Endothelial cell of umbilical vein (primary cell): ENCODE results near the gene C19orf85. TPM values are rescaled to one million over a fixed set of nuclear protein-coding genes. Genes with fewer than 3 reads are reported as not detected.

Experiments
- BruUV-seq: library from RNA; stranded (reverse); fragments of 400-500 nt; replicated peaks from 2 replicates; lab custom pipeline; 2021; lab: Mats Ljungman, UMichigan
- CTCF ChIA-PET: fragments of 300-600, 350-600 bp; sonication (Branson Sonifier 250); formaldehyde crosslinking; loops from one replicate; lab custom pipeline; 2021; ENCODE audit warnings: antibody characterized with exemption, inconsistent platforms; lab: Charles Lee
- POLR2A ChIA-PET: fragments of 300-600, 350-600 bp; sonication (Branson Sonifier 250); formaldehyde crosslinking; loops from one replicate; lab custom pipeline; 2021; ENCODE audit warnings: antibody characterized with exemption, inconsistent platforms; lab: Charles Lee
- DNase-seq: peaks from one replicate; pipeline ENCODE4 v3.0.0-alpha.2; 2011; ENCODE audit warnings: low read depth, low spot score
- FAIRE-seq: peaks from 2 replicates; lab custom pipeline; 2011; peaks lifted over from hg19 to GRCh38; lab: Jason Lieb, UNC
- H2AFZ ChIP-seq: 2 replicates; pipeline ENCODE4 v1.6.0; 2012; ENCODE audit warnings: low read depth, low read length, control low read depth, inconsistent platforms
- H3K27ac ChIP-seq: 2 replicates; pipeline ENCODE4 v1.5.1; 2011; ENCODE audit warnings: low read depth, mild to moderate bottlenecking, control low read depth, low read length, moderate library complexity; ENCODE audit not compliant: insufficient read depth
- H3K27me3 ChIP-seq, 2 experiments: 2 replicates each; pipeline versions ENCODE4 v1.6.0 to v1.6.1; 2011; ENCODE audit warnings: low read length in 2 of 2, mixed read lengths in 1 of 2; ENCODE audit not compliant: control insufficient read depth in 2 of 2, insufficient read depth in 2 of 2
- H3K36me3 ChIP-seq, 2 experiments: 2 replicates in 1 of 2; 3 replicates in 1 of 2; pipeline ENCODE4 v1.5.1; 2011; ENCODE audit warnings: low read length in 2 of 2, mild to moderate bottlenecking in 1 of 2, moderate library complexity in 1 of 2; ENCODE audit not compliant: control insufficient read depth in 2 of 2, insufficient read depth in 2 of 2; ENCODE audit errors: extremely low read depth in 1 of 2
- H3K4me1 ChIP-seq: 3 replicates; pipeline ENCODE4 v1.5.1; 2011; ENCODE audit warnings: mild to moderate bottlenecking, low read length; ENCODE audit not compliant: control insufficient read depth, insufficient read depth; ENCODE audit errors: extremely low read depth
- H3K4me2 ChIP-seq: 2 replicates; pipeline ENCODE4 v1.6.1; 2011; ENCODE audit warnings: low read length, control low read depth, mixed read lengths; ENCODE audit not compliant: insufficient read depth
- H3K4me3 ChIP-seq, 3 experiments: fragments of 200-600 bp in 1 of 3; sonication (generic), shearing (Covaris generic) in 1 of 3; replicated peaks in 1 of 3; 2 replicates each; pipeline ENCODE4 v1.5.1; 2011 to 2016; ENCODE audit warnings: control low read depth in 3 of 3, low read length in 3 of 3, mild to moderate bottlenecking in 2 of 3, inconsistent platforms in 1 of 3, low read depth in 1 of 3, moderate library complexity in 1 of 3; ENCODE audit not compliant: insufficient read depth in 1 of 3
- H3K79me2 ChIP-seq: 2 replicates; pipeline ENCODE4 v1.6.0; 2012; ENCODE audit warnings: low read length, inconsistent platforms; ENCODE audit not compliant: control insufficient read depth, insufficient read depth
- H3K9ac ChIP-seq: replicated peaks from 2 replicates; pipeline ENCODE3; 2011; ENCODE audit warnings: low read length, control low read depth; ENCODE audit not compliant: insufficient read depth; ENCODE audit errors: extremely low read depth
- H3K9me1 ChIP-seq: replicated peaks from 3 replicates; pipeline ENCODE4 v1.6.0; 2011; ENCODE audit warnings: mild to moderate bottlenecking, low read length; ENCODE audit not compliant: control insufficient read depth, insufficient read depth; ENCODE audit errors: extremely low read depth
- H3K9me3 ChIP-seq: replicated peaks from 2 replicates; pipeline ENCODE4 v1.5.1; 2012; ENCODE audit warnings: low read length, inconsistent platforms; ENCODE audit not compliant: control insufficient read depth, insufficient read depth
- H4K20me1 ChIP-seq: replicated peaks from 2 replicates; pipeline ENCODE3; 2011; ENCODE audit warnings: mild to moderate bottlenecking, low read length; ENCODE audit not compliant: control insufficient read depth, insufficient read depth; ENCODE audit errors: extremely low read depth
- FOS ChIP-seq: IDR thresholded peaks from 2 replicates; pipeline ENCODE4 v1.6.1; 2011; ENCODE audit warnings: mild to moderate bottlenecking, low read length, moderate library complexity, borderline replicate concordance; ENCODE audit not compliant: insufficient read depth
- JUN ChIP-seq: IDR thresholded peaks from 2 replicates; pipeline ENCODE4 v1.6.1; 2011; ENCODE audit warnings: borderline replicate concordance, low read depth; ENCODE audit not compliant: insufficient read length, insufficient read depth
- MYC ChIP-seq: IDR thresholded peaks from one replicate; pipeline ENCODE4 v1.6.1; 2011; ENCODE audit warnings: mild to moderate bottlenecking, low read depth, low read length
- dilution Hi-C: fragments of 300-500 bp; cut with MboI; formaldehyde crosslinking; loops from one replicate; pipeline ENCODE4 v1.15.0; 2019; ENCODE audit warnings: low sequenced_read_pairs; ENCODE audit not compliant: extremely low pct_ligation_motif_present
- intact Hi-C: fragments of 100-400 bp; cut with micrococcal nuclease; formaldehyde crosslinking; loops from one replicate; pipeline ENCODE4 v1.10.0; 2022
- polyA plus RNA-seq, 4 experiments: library from polyadenylated mRNA; depleted of rRNA in 3 of 4; stranded (reverse) in 3 of 4; unstranded in 1 of 4; fragments of >200 nt; gene quantifications; 2 replicates each; pipeline versions ENCODE4 v1.2.1 to v1.2.3, GENCODE V29; 2011 to 2012; ENCODE audit warnings: missing spikeins in 1 of 4
- total RNA-seq: library from RNA; stranded (reverse); gene quantifications from 2 replicates; pipeline ENCODE4 v1.2.3, GENCODE V29; 2021
- TF ChIP-seq, protein P1 (sequence below): IDR thresholded peaks from 2 replicates; pipeline ENCODE4 v1.6.1; 2011; ENCODE audit not compliant: insufficient read depth, insufficient read length

C19orf85 gene
- total and polyA plus RNA-seq, 2 donors (not counting 3 experiments of a cell fraction or from before 2014, with no cell fraction given): not detected

DNA sequence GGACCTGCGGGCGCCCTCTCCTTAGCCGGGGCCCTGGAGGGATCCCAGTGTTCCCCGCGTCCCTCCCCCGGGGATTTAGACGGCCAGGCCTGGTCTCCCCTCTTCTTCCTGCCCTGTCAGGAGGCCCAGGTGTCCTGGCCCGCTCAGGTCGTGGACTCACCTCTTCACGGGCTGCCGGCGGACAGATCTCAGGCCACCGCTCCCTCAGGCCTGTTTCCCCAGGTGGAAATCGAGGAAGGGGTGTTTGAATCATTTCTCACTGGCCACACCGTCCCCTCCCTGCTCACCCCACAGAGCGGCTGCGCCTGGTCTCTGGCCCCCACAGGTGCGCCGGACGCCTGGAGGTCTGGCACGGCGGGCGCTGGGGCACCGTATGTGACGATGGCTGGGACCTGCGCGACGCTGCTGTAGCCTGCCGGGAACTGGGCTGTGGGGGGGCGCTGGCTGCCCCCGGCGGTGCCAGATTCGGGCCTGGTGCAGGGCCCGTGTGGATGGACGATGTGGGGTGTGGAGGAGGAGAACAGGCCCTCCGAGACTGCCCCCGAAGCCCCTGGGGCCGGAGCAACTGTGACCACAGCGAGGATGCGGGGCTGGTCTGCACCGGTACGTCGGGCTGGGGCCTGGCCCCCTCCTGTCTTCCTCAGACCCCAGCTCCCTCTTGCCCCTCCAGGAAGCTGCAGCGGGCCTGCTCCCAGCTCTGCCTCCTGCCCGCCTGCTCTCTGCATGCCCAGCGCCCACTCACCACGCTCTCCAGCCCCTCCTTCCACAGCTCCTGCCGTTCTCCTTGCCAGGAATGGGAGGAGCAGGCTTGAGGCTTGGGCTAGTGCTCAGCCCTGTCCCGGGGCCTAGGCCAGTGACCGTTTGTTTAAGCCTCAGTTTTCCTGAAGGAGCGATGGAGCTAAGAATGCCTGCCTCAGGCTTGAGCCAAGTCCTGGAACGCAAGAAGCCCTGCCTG, 26.2 kb upstream of the C19orf85 start:
- Histone ChIP-seq H3K27me3 (no peaks in the 10 kb centered on the region), H3K27ac (no peak overlapping the region), H3K36me3 (no peaks in the 10 kb centered on the region), H3K4me1 (peaks cover 24% of the 10 kb centered on the region), H3K4me2 (no peak overlapping the region), H3K9ac (no peak overlapping the region), H3K9me1 (no peaks in the 10 kb centered on the region), H3K79me2 (no peaks in the 10 kb centered on the region), H4K20me1 (no peaks in the 10 kb centered on the region), H2AFZ (no peak overlapping the region), H3K9me3 (no peaks in the 10 kb centered on the region), H3K4me3 (no peak overlapping the region)
- dilution Hi-C loops (no loop called here), intact Hi-C loops (no loop called here)
- ChIA-PET POLR2A (interaction anchor here (0.6 kb wide), 1 partner anchor 11 kb away, joined by 7 read pairs; no protein-coding TSS in a partner anchor), CTCF (interaction anchor here (0.6 to 6.1 kb wide), 5 partner anchors 13 to 344 kb away, joined by 3 to 91 read pairs (median 9); no protein-coding TSS in a partner anchor)
- TF ChIP-seq, protein P1, sequence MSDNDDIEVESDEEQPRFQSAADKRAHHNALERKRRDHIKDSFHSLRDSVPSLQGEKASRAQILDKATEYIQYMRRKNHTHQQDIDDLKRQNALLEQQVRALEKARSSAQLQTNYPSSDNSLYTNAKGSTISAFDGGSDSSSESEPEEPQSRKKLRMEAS: no peak
- TF ChIP-seq JUN (no peak), MYC (no peak), FOS (no peak)
- FAIRE-seq: no peak
- no TSS peak for BruUV-seq
- no peak for DNase-seq
